Panc1 (cell line): ENCODE measurements around the gene CYP2A6. TPM values are rescaled to one million over a fixed set of nuclear protein-coding genes. Genes with fewer than 3 reads are reported as not detected.
A peak's percentile ranks its signal among the peaks of the same experiment; 100 is the strongest.
"Not testable (repeated sequence)": the region's sequence is repeated elsewhere in the genome, so short reads cannot be mapped to it uniquely, and the experiment has no call there.

Experiments
- ATAC-seq: fragments of 200-7000 bp; cut with Tn5 transposase; 2 replicates; pipeline ENCODE4 v1.9.1; 2020; ENCODE audit warnings: mild to moderate bottlenecking, moderate library complexity
- Bru-seq: library from RNA; stranded (reverse); fragments of 400-500 nt; gene quantifications from one replicate; lab custom pipeline; 2021; lab: Mats Ljungman, UMichigan
- BruChase-seq, 2 experiments: library from RNA; stranded (reverse); fragments of 400-500 nt; gene quantifications; one replicate each; lab custom pipeline; 2021; lab: Mats Ljungman, UMichigan
- BruUV-seq: library from RNA; stranded (reverse); fragments of 400-500 nt; replicated peaks from 2 replicates; lab custom pipeline; 2021; lab: Mats Ljungman, UMichigan
- CTCF ChIA-PET: fragments of 300-600 bp; sonication (Branson Sonifier 250); formaldehyde crosslinking; loops from one replicate; lab custom pipeline; 2022; ENCODE audit warnings: antibody characterized with exemption; lab: Charles Lee
- POLR2A ChIA-PET: fragments of 300-600 bp; sonication (Branson Sonifier 250); formaldehyde crosslinking; loops from one replicate; lab custom pipeline; 2022; ENCODE audit warnings: antibody characterized with exemption; lab: Charles Lee
- DNase-seq: peaks from one replicate; pipeline ENCODE4 v3.0.0-alpha.2; 2010; ENCODE audit warnings: low read depth, low spot score
- H3K27ac ChIP-seq: 2 replicates; pipeline ENCODE4 v1.5.1; 2011; ENCODE audit warnings: mild to moderate bottlenecking, low read length, inconsistent platforms
- H3K27me3 ChIP-seq: fragments of 200-500 bp; sonication (Bioruptor generic); 2 replicates; pipeline ENCODE4 v1.6.0; 2014; ENCODE audit warnings: low read length, inconsistent platforms; ENCODE audit not compliant: control insufficient read depth, insufficient read depth
- H3K36me3 ChIP-seq: fragments of 200-500 bp; sonication (Bioruptor generic); 2 replicates; pipeline ENCODE4 v1.5.1; 2014; ENCODE audit warnings: inconsistent platforms, mild to moderate bottlenecking, low read length, moderate library complexity; ENCODE audit not compliant: control insufficient read depth, insufficient read depth
- H3K4me1 ChIP-seq: 2 replicates; pipeline ENCODE4 v1.5.1; 2011; ENCODE audit warnings: inconsistent platforms, mild to moderate bottlenecking, low read length, moderate library complexity; ENCODE audit not compliant: control insufficient read depth, insufficient read depth
- H3K4me3 ChIP-seq, 2 experiments: 2 replicates each; pipeline ENCODE4 v1.5.1; 2011 to 2012; ENCODE audit warnings: low read depth in 2 of 2, low read length in 2 of 2, mild to moderate bottlenecking in 2 of 2, inconsistent platforms in 1 of 2, moderate library complexity in 1 of 2
- H3K9me3 ChIP-seq: fragments of 200-500 bp; sonication (Bioruptor generic); 2 replicates; pipeline ENCODE4 v1.5.1; 2014; ENCODE audit warnings: low read depth, mild to moderate bottlenecking, inconsistent platforms, low read length, moderate library complexity; ENCODE audit not compliant: control insufficient read depth, insufficient read depth
- CTCF ChIP-seq: fragments of 450-650 bp; IDR thresholded peaks from 2 replicates; pipeline ENCODE4 v1.5.1; 2017; ENCODE audit warnings: mild to moderate bottlenecking
- POLR2AphosphoS5 ChIP-seq: IDR thresholded peaks from 2 replicates; pipeline ENCODE4 v1.6.1; 2012; ENCODE audit warnings: mild to moderate bottlenecking, low read depth, low read length, moderate library complexity
- REST ChIP-seq, 2 experiments: IDR thresholded peaks; 2 replicates each; pipeline ENCODE4 v1.6.1; 2011 to 2012; ENCODE audit warnings: low read depth in 2 of 2, control low read depth in 1 of 2, low read length in 1 of 2, mild to moderate bottlenecking in 1 of 2, moderate library complexity in 1 of 2; ENCODE audit not compliant: insufficient read depth in 1 of 2
- SIN3A ChIP-seq: IDR thresholded peaks from 2 replicates; pipeline ENCODE4 v1.6.1; 2012; ENCODE audit warnings: low read depth, mild to moderate bottlenecking, low read length, moderate library complexity, borderline replicate concordance; ENCODE audit not compliant: insufficient read depth
- TCF7L2 ChIP-seq: IDR thresholded peaks from 2 replicates; pipeline ENCODE4 v1.6.1; 2011; ENCODE audit warnings: mild to moderate bottlenecking, low read depth, low read length, inconsistent platforms
- in situ Hi-C: cut with HindIII; loops from 2 replicates; pipeline ENCODE4 v1.10.0; 2016; ENCODE audit warnings: low sequenced_read_pairs, low pct_unique_long_range_greater_than_20kb
- intact Hi-C: fragments of 100-400 bp; cut with micrococcal nuclease; formaldehyde crosslinking; loops from one replicate; pipeline ENCODE4 v1.10.0; 2022; ENCODE audit not compliant: unreplicated experiment
- long read RNA-seq: library from polyadenylated mRNA; unstranded; transcript quantifications from one replicate; pipeline ENCODE4 v2.0.0, GENCODE V29; 2021; ENCODE audit not compliant: unreplicated experiment
- polyA plus RNA-seq: library from polyadenylated mRNA; unstranded; fragments of >200 nt; gene quantifications from one replicate; pipeline ENCODE4 v1.2.1, GENCODE V29; 2012; ENCODE audit warnings: missing spikeins; ENCODE audit not compliant: insufficient read length
- total RNA-seq: library from RNA; stranded (reverse); gene quantifications from one replicate; pipeline ENCODE4 v1.2.1, GENCODE V29; 2021; ENCODE audit not compliant: unreplicated experiment

CYP2A6 gene
- 0.41 TPM for total RNA-seq
- polyA plus RNA-seq: not detected
- not detected for Bru-seq, nascent RNA
- not detected for BruChase-seq, experiment 1, labeled RNA remaining after a 2-hour chase
- BruChase-seq, experiment 2, labeled RNA remaining after a 6-hour chase: not detected
- long read RNA-seq: 0 reads

DNA sequence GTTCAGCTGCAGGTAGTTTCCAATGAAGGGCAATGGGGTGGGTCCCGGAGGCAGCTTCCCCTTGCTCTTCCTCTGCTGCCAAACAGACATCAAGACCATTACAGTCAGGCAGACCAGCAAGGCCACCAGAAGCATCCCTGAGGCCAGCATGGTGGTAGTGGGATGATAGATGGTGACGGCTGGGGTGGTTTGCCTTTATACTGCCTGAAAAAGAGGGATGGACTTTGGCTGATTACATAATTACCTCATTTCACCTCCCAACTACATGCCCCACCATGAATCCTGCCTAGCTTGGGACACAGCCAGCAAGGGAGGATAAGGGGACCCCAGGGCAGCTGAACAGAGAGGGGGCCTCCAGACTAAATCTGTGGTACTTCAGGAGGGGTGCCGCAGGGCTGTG is at the start of gene CYP2A6:
TSS of gene CYP2A6 (minus strand) at position 171 of the 400 bp plus-strand sequence. CDS start at position 150, 21 bp downstream.
- H3K36me3 ChIP-seq, in situ Hi-C loops, CTCF ChIA-PET, H3K27me3 ChIP-seq, H3K27ac ChIP-seq, H3K4me1 ChIP-seq, intact Hi-C loops, H3K9me3 ChIP-seq, DNase-seq, POLR2A ChIA-PET, H3K4me3 ChIP-seq, ATAC-seq, BruUV-seq: not testable (repeated sequence)

DNA sequence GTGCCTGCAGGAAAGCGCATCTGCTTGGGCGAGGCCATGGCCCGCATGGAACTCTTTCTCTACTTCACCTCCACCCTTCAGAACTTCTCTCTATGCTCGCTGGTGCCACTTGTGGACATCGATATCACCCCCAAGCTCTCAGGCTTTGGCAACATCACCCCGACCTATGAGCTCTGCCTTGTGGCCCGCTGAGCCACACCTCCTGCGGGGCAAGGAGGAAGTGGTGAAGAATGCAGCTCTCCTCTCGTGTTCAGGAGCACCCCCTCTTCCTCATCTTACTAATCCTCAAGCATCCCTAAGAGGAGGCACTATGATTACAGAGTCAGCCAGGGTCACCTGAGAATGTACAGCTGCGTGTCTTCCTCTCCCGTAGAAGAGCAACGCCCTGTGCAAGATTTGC is 49.7 kb upstream of the CYP2A6 start:
- BruUV-seq, H3K4me3 ChIP-seq, DNase-seq, H3K36me3 ChIP-seq, CTCF ChIA-PET, POLR2A ChIA-PET, H3K4me1 ChIP-seq, ATAC-seq, in situ Hi-C loops, H3K27ac ChIP-seq, intact Hi-C loops, H3K9me3 ChIP-seq, H3K27me3 ChIP-seq: not testable (repeated sequence)

DNA sequence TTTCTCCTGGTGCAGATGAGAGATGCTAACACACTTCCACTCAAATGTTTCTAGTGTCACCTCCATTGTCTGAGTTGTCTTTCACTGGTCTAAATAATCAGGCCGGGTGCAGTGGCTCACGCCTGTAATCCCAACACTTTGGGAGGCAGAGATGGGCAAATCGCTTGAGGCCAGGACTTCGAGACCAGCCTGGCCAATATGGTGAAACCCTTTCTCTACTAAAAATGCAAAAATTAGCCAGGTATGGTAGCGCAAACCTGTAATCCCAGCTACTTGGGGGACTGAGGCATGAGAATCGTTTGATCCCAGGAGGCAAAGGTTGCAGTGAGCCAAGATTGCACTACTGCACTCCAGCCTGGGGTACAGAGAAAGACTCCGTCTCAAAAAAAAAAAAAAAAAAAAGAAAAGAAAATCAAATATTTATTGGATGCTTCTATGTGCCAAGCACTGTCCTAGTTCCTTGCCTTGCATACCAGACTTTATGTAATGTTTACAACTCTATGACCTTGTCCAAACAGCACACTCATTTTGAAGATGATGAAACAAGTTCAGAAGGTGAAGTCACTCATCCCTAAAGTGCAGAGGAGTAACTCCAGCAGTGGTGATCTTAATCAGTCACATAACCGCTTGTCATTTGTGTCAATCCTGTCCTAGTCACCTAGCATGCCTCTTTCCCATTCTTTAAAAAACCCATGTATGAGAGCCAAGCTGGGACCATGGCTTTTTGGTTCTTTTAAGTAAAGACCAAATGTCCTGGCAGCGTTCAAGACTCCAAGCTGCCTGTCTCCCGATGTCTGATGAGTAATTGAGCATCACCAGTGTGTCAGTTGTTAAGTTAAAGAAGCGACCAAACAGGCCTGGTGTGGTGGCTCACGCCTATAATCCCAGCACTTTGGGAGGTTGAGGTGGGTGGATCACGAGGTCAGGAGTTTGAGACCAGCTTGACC is 46.9 kb upstream of the CYP2A6 start:
- H3K9me3 ChIP-seq, H3K27me3 ChIP-seq, CTCF ChIA-PET, intact Hi-C loops, BruUV-seq, ATAC-seq, POLR2A ChIA-PET, H3K4me1 ChIP-seq, H3K36me3 ChIP-seq, H3K4me3 ChIP-seq, in situ Hi-C loops: not testable (repeated sequence)
- H3K27ac ChIP-seq: peak overlapping the region; percentile 44; the same call in 1 of the 2 replicates
- peak; percentile 61 for DNase-seq

GRCh38 chr19:40896418-40896796 is 46.2 kb upstream of the CYP2A6 start:
- in situ Hi-C loops: no loop called here
- Histone ChIP-seq H3K4me1 (no peaks in the 10 kb centered on the region; the same call in 1 of the 2 replicates), H3K9me3 (no peaks in the 10 kb centered on the region), H3K27me3 (no peaks in the 10 kb centered on the region), H3K4me3 (no peak overlapping the region), H3K36me3 (no peaks in the 10 kb centered on the region), H3K27ac (no peak overlapping the region)
- no peak for DNase-seq
- ATAC-seq: no peak
- intact Hi-C loops: no loop called here
- BruUV-seq: no TSS peak
- no peak for TF ChIP-seq CTCF
- no peak for TF ChIP-seq REST (IDR thresholded peaks at IDR 0.05; ENCODE audit: insufficient read depth in 1 of 2, low read depth in 2 of 2, low read length in 1 of 2)
- TF ChIP-seq TCF7L2: no peak
- no peak for TF ChIP-seq POLR2AphosphoS5
- TF ChIP-seq SIN3A: no peak
- CTCF ChIA-PET: no interaction called here
- POLR2A ChIA-PET: no interaction called here
